PC-9 (cell line): ENCODE results near the gene MAGI2.

ENCODE experiments used
- CTCF ChIP-seq: fragments of 200-600 bp; sonication (generic); conservative IDR thresholded peaks from 2 replicates; pipeline ENCODE4 v1.6.1; 2017; ENCODE audit warnings: mixed run types, antibody characterized with exemption, mild to moderate bottlenecking, moderate library complexity
- EZH2 ChIP-seq: fragments of 200-600 bp; sonication (generic); IDR thresholded peaks from 2 replicates; pipeline ENCODE4 v1.8.0; 2017; ENCODE audit warnings: antibody characterized with exemption, low read depth

- TF ChIP-seq CTCF = no peak
- no peak for TF ChIP-seq EZH2
Measured at GRCh38 chr7:78222001-78222751, 1231.3 kb downstream of the MAGI2 start.
